ENCODE results near the gene VPS37C.

- TF ChIP-seq, protein P1, sequence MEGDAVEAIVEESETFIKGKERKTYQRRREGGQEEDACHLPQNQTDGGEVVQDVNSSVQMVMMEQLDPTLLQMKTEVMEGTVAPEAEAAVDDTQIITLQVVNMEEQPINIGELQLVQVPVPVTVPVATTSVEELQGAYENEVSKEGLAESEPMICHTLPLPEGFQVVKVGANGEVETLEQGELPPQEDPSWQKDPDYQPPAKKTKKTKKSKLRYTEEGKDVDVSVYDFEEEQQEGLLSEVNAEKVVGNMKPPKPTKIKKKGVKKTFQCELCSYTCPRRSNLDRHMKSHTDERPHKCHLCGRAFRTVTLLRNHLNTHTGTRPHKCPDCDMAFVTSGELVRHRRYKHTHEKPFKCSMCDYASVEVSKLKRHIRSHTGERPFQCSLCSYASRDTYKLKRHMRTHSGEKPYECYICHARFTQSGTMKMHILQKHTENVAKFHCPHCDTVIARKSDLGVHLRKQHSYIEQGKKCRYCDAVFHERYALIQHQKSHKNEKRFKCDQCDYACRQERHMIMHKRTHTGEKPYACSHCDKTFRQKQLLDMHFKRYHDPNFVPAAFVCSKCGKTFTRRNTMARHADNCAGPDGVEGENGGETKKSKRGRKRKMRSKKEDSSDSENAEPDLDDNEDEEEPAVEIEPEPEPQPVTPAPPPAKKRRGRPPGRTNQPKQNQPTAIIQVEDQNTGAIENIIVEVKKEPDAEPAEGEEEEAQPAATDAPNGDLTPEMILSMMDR (IDR thresholded peaks at IDR 0.05 in 8 of 11, conservative IDR thresholded peaks at IDR 0.05 in 3 of 11), result no peak
- TF ChIP-seq POLR2A (IDR thresholded peaks at IDR 0.05), result no peak
Observed at GRCh38 chr11:61172356-61172755, 11.1 kb upstream of the VPS37C start.
